ACC112 (cell line): Measurements from ENCODE around the gene NMNAT1.

ENCODE experiments used
- H2AFZ ChIP-seq: fragments of 200-600 bp; sonication (generic); one replicate; pipeline ENCODE4 v1.6.0; 2017; ENCODE audit warnings: antibody characterized with exemption, low read length; ENCODE audit not compliant: unreplicated experiment
- H3K27ac ChIP-seq: fragments of 200-600 bp; sonication (generic); 2 replicates; pipeline ENCODE4 v1.5.1; 2014; ENCODE audit warnings: low read depth, mild to moderate bottlenecking, antibody characterized with exemption, low read length, moderate library complexity
- H3K27me3 ChIP-seq: fragments of 200-600 bp; sonication (generic); 2 replicates; pipeline ENCODE4 v1.6.1; 2014; ENCODE audit warnings: mild to moderate bottlenecking, antibody characterized with exemption, low read length, moderate library complexity, mixed read lengths; ENCODE audit not compliant: insufficient read depth
- H3K36me3 ChIP-seq: fragments of 200-600 bp; sonication (generic); 2 replicates; pipeline ENCODE4 v1.6.1; 2016; ENCODE audit warnings: mild to moderate bottlenecking, antibody characterized with exemption, low read length, moderate library complexity, mixed read lengths; ENCODE audit not compliant: insufficient read depth
- H3K4me1 ChIP-seq: fragments of 200-600 bp; sonication (generic); one replicate; pipeline ENCODE4 v1.6.1; 2016; ENCODE audit warnings: low read length, mixed read lengths; ENCODE audit not compliant: insufficient read depth, unreplicated experiment, control insufficient read depth
- H3K4me3 ChIP-seq: fragments of 200-600 bp; sonication (generic); 2 replicates; pipeline ENCODE4 v1.5.1; 2014; ENCODE audit warnings: mild to moderate bottlenecking, low read depth, low read length
- H3K79me2 ChIP-seq: fragments of 200-600 bp; sonication (generic); one replicate; pipeline ENCODE4 v1.6.0; 2016; ENCODE audit warnings: low read length; ENCODE audit not compliant: control insufficient read depth, unreplicated experiment, insufficient read depth

The NMNAT1 gene

DNA sequence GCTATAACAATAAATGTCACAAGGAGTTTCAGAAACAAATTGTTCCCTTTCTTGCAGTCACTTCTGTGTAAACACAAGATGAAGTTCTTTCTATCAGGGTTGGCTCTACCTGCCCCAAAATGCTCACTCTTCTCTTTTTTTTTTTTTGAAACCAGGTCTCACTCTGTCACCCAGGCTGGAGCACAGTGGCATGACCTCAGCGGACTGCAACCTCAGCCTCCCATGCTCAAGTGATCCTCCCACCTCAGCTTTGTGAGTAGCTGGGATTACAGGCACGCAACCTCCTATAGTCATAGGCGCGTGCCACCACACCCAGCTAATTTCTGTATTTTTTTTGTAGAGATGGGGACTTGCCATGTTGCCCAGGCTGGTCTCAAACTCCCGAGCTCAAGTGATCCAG lies 22.7 kb upstream of the NMNAT1 start:
- no peak overlapping the region for H3K27ac ChIP-seq
- H3K36me3 ChIP-seq = no peaks in the 10 kb centered on the region
- H3K79me2 ChIP-seq = no peaks in the 10 kb centered on the region
- no peak overlapping the region for H2AFZ ChIP-seq
- H3K4me3 ChIP-seq = no peak overlapping the region
- 0 out of 2 replicates have a peak, but pooled peaks cover 3% of the 10 kb centered on the region for H3K27me3 ChIP-seq
- no peaks in the 10 kb centered on the region for H3K4me1 ChIP-seq

DNA sequence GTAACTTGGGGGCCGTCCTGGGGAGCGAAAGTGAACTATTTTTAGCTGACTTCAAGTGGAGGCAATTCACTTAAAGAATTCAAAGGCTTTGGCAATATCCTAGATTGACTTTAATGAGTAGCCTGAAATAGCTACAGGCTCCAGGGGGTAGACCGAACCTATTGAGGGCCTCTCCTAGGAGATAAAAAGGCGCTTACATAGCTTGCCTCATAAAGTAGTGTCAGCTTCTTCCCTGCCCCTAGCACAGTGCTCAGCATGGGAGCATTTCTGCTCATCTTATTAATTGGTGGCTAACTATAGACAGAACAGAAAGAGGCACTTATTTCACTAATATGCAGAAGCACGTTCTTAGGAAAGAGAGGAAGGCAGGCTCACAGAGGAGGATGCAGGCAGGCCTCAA lies 20.9 kb upstream of the NMNAT1 start:
- Histone ChIP-seq H3K36me3 (no peaks in the 10 kb centered on the region), H3K27me3 (0 out of 2 replicates have a peak, but pooled peaks cover 3% of the 10 kb centered on the region), H3K27ac (no peak overlapping the region), H3K4me3 (no peak overlapping the region), H3K4me1 (no peaks in the 10 kb centered on the region), H2AFZ (no peak overlapping the region), H3K79me2 (no peaks in the 10 kb centered on the region)

DNA sequence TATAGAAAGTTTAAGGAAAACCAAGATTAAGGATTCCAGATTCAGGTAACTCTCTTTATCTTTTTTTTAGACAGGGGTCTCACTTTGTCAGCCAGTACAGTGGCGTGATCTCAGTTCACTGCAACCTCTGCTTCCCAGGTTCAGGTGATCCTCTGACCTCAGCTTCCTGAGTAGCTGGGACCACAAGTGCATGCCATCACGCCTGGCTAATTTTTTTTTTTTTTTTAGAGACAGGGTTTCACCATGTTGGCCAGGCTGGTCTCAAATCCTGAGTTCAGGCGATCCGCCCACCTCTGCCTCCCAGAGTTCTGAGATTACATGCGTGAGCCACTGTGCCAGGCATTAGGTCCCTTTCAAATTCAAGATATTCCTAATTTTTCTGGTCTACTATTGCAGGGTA lies 16.0 kb upstream of the NMNAT1 start:
- no peaks in the 10 kb centered on the region for H3K79me2 ChIP-seq
- no peaks in the 10 kb centered on the region for H3K27me3 ChIP-seq
- no peak overlapping the region for H3K4me3 ChIP-seq
- H3K36me3 ChIP-seq = 0 out of 2 replicates have a peak, but pooled peaks cover 6% of the 10 kb centered on the region
- H3K27ac ChIP-seq = no peak overlapping the region
- H3K4me1 ChIP-seq = no peaks in the 10 kb centered on the region
- no peak overlapping the region for H2AFZ ChIP-seq

DNA sequence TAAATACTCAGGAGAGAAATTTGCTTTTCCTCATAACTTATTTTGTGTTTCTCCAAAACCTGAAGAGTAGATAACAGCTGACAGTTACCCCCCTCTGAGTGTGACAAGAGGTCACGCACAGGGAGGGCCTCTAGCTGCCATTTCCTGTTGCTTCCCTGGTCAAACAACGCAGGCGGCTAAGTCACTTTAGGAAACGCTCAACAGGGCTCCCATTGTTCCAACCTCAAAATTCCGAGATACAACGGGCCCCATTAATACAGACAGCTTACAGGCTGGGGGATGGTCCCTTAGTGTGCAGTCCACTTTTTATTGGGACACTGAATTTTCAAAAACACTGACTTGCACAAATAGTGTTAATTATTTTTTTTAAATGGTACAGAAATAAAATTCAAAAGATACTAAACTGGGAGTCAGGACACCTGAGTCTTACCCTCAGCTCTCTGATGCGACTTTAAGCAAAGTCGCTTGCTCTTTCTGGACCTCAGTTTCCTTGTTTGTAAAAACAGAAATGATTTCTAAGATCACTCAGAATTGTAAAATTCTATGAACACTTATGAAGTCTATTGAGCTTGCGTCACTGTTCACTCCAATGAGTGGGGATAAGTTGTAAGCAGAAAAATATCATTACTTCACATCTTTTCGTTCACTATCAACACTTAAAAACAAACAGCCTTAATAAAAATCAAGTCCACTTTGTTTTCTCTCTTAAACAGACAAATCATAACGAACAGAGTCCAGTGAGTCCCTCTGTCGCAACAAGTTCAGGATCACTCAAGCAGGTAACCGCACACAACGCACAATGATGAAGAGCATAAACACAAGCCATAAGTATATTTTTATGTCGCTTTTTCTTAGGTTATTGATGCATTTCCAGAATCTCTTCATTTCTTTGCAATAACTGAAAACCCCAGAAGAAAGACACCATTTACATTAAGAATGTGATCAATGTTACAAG lies 13.6 kb upstream of the NMNAT1 start:
- Histone ChIP-seq H3K4me3 (no peak overlapping the region), H3K4me1 (no peaks in the 10 kb centered on the region), H3K36me3 (0 out of 2 replicates have a peak, but pooled peaks cover 8% of the 10 kb centered on the region), H3K27me3 (no peaks in the 10 kb centered on the region), H3K27ac (no peak overlapping the region), H2AFZ (no peak overlapping the region), H3K79me2 (no peaks in the 10 kb centered on the region)

DNA sequence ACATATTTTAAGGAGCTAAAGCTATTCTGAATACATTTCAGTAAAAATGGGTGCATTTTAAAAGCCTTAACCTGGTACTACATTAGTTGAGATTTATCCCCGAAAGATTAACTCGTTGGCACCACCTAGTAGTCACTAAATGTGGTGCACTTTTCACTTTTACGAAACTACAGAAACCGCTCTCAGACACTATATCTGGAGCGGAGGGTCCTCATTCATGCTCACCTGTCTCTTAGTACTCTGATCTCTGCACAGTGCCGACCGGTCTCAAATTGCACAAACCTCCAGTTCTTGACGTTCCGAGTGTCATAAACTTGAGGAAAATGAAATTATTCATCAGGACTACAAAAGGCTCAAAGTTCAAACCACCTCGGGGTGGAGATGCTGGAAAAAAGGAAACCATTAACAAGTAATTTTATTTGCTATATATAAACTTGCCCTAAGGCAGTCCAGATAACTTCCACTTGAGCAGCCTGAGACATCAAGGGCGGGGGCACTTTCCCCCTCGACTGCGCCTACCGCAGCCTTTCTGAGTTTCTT lies 806 bp upstream of the NMNAT1 start:
- H3K4me1 ChIP-seq = peaks cover 10% of the 10 kb centered on the region
- H3K27ac ChIP-seq = peak overlapping the region; percentile 84
- H2AFZ ChIP-seq = peak overlapping the region; percentile 79
- H3K36me3 ChIP-seq = no peaks in the 10 kb centered on the region
- H3K27me3 ChIP-seq = no peaks in the 10 kb centered on the region
- peaks cover 16% of the 10 kb centered on the region for H3K79me2 ChIP-seq
- H3K4me3 ChIP-seq = peak overlapping the region; percentile 86

DNA sequence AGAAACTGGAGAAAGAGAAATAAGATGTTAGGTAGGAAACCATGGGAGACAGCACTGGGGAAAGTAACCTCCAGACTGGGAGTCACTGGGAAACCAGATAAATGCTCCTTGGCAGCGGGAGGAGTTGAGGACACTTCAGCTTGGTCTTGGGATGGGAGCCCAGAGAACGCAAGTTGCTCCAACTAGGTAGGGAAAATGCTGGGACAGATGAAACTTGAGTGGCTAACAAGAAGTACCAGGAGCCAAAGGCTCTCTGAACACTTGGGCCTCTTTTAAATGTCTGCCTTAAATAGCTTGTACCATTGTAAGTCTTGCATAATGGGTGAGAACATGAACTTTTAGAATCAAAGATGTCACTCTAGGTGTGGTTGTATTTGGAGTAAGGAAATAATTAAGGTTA lies 3.0 kb downstream of the NMNAT1 start:
- Histone ChIP-seq H3K27me3 (no peaks in the 10 kb centered on the region), H2AFZ (no peak overlapping the region), H3K4me3 (no peak overlapping the region), H3K36me3 (no peaks in the 10 kb centered on the region; the same call in 1 of the 2 replicates), H3K79me2 (peaks cover 17% of the 10 kb centered on the region), H3K27ac (no peak overlapping the region), H3K4me1 (peaks cover 10% of the 10 kb centered on the region)

DNA sequence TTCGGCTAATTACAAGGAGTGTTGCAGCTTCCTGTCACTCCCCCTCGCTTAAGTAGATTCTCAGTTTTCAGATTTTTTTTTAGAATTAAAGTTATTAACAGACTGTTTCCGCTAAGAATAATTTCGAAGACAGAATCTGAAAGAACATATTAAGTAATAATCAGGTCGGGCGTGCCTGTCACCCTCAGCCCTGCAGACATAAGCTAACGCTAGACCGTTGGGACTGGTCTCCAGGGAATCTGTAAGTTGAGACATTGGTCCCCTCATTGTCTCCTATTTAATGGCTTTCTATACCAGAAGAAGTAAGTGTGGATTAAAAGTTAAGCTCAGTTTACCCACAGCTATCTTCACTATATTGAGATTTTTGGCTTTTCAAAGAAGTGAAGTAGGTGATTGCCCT lies 14.5 kb downstream of the NMNAT1 start:
- no peaks in the 10 kb centered on the region for H3K36me3 ChIP-seq
- no peak overlapping the region for H3K27ac ChIP-seq
- no peak overlapping the region for H2AFZ ChIP-seq
- no peaks in the 10 kb centered on the region for H3K27me3 ChIP-seq
- peaks cover 13% of the 10 kb centered on the region for H3K4me1 ChIP-seq
- no peak overlapping the region for H3K4me3 ChIP-seq
- H3K79me2 ChIP-seq = peaks cover 3% of the 10 kb centered on the region

DNA sequence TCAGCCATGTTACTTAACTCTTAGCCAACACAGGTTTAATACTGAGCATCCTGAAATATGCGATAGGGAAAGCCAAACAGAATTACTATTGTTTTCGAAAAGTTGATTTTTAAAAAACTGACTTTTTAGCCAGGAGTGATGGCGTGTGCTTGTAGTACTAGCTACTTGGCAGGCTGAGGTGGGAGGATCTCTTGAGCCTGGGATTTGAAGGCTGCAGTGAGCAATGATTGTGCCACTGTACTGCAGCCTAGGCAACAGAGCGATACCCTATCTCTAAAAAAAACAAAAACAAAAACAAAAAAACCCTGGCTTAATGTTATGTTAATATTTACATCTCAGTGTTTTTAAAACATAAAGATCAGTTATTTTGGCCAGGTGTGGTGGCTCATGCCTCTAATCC lies 16.7 kb downstream of the NMNAT1 start:
- Histone ChIP-seq H3K4me3 (no peak overlapping the region), H3K79me2 (peaks cover 3% of the 10 kb centered on the region), H3K27me3 (no peaks in the 10 kb centered on the region), H2AFZ (no peak overlapping the region), H3K36me3 (no peaks in the 10 kb centered on the region), H3K4me1 (peaks cover 13% of the 10 kb centered on the region), H3K27ac (no peak overlapping the region)

DNA sequence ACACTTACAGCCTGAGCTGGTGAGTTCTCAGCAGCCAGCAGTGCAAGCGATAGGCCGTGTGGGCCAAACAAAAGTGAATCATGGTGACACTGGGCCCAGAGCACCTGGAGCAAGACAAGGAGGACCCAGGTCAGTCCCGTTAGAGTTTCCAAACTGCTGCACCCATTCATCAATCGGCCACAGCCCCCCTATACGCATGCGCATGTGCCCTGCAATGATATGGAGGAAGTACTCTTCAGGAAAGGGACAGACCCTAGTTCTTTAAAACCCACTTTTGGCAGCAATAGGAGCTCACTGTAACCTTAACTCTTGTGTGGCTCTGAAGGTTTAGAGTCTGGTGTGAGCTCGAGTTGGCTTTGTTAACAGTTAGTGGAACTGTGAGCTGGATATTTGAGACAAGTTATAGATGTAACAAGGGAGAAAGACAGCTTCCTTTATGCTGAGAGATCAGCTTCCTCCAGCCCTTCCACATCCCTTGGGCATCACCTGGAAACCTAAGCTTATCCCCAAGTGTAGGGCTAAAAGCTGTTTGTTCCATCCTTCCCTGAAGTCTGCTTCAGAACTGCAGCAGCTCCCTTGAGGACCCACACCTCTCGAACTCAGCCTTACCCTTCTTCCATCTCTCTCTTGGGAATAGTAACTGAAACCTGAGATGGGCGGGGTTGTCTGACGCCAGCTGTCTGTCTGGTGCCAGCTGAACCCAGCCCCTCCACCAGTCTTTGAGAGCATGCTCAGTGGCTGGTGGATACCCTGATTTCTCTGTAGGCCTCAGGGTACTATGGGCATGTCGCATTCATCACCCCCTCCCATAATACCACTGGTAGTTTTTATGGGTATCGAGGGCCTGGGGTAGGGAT lies 17.7 kb downstream of the NMNAT1 start:
- Histone ChIP-seq H3K4me3 (no peak overlapping the region), H3K27me3 (no peaks in the 10 kb centered on the region), H2AFZ (no peak overlapping the region), H3K79me2 (peaks cover 3% of the 10 kb centered on the region), H3K27ac (no peak overlapping the region), H3K36me3 (no peaks in the 10 kb centered on the region), H3K4me1 (peaks cover 13% of the 10 kb centered on the region)

DNA sequence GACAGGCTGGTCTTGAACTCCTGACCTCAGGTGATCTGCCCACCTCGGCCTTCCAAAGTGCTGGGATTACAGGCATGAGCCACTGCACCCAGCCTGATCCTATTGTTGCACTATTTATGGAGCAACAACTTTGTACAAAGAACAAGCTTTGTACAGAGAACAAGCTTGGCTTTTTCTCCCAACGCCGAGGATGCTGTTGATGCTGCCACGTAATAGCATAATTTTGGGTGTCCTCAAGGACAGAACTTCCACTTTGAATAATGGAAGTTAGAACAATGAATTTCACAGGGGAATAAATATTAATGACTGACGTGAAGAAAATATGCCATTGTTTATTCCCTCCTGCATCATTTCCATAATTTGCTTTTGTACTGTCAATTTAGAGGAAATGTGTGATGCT lies 41.0 kb downstream of the NMNAT1 start:
- no peak overlapping the region for H3K4me3 ChIP-seq
- no peaks in the 10 kb centered on the region for H3K27me3 ChIP-seq
- no peaks in the 10 kb centered on the region for H3K4me1 ChIP-seq
- no peaks in the 10 kb centered on the region; the same call in 1 of the 2 replicates for H3K36me3 ChIP-seq
- H3K27ac ChIP-seq = no peak overlapping the region
- H2AFZ ChIP-seq = no peak overlapping the region
- H3K79me2 ChIP-seq = no peaks in the 10 kb centered on the region
